ENCODE measurements around the gene KAT5.

DNA sequence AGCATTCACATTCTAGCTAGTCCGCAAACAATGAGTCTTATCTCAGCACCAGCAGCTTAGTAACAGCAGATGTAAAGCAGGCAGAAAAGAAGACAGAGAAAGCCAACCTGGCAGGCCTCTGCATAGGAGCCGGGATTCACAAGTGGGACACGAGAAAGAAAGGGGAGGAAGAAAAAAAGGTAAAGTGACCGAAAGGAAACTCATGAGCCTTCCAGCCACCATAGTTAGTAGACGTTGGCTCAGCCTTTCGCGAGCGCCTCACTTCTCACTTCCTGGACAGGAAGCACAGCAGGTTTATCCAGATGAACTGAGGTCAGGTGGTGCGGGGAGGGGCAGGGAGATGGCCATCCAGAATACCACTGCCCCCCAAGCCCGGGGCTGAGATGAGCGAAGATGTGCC lies 19.7 kb upstream of the KAT5 start:
- no peak for TF ChIP-seq POLR2A (IDR thresholded peaks at IDR 0.05)
- TF ChIP-seq, protein P1, sequence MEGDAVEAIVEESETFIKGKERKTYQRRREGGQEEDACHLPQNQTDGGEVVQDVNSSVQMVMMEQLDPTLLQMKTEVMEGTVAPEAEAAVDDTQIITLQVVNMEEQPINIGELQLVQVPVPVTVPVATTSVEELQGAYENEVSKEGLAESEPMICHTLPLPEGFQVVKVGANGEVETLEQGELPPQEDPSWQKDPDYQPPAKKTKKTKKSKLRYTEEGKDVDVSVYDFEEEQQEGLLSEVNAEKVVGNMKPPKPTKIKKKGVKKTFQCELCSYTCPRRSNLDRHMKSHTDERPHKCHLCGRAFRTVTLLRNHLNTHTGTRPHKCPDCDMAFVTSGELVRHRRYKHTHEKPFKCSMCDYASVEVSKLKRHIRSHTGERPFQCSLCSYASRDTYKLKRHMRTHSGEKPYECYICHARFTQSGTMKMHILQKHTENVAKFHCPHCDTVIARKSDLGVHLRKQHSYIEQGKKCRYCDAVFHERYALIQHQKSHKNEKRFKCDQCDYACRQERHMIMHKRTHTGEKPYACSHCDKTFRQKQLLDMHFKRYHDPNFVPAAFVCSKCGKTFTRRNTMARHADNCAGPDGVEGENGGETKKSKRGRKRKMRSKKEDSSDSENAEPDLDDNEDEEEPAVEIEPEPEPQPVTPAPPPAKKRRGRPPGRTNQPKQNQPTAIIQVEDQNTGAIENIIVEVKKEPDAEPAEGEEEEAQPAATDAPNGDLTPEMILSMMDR (IDR thresholded peaks at IDR 0.05) = no peak
- TF ChIP-seq POLR2AphosphoS5 (IDR thresholded peaks at IDR 0.05) = no peak
- TF ChIP-seq EP300 (IDR thresholded peaks at IDR 0.05) = no peak
